Endothelial cell of umbilical vein (primary cell): ENCODE results near the gene ZMIZ1.

Experiments
- CTCF ChIP-seq, 2 donors: IDR thresholded peaks; 1 replicate in 1 of 2; 2 replicates in 1 of 2; pipeline ENCODE4 v1.5.1; 2011; ENCODE audit warnings: low read length in 2 of 2, mild to moderate bottlenecking in 2 of 2, moderate library complexity in 2 of 2, control low read depth in 1 of 2, inconsistent platforms in 1 of 2, low read depth in 1 of 2; ENCODE audit not compliant: insufficient read depth in 1 of 2; ENCODE audit errors: extremely low read depth in 1 of 2
- POLR2A ChIP-seq: IDR thresholded peaks from 2 replicates; pipeline ENCODE4 v1.6.1; 2012; ENCODE audit warnings: low read depth, mild to moderate bottlenecking, control low read depth, low read length

- TF ChIP-seq CTCF (IDR thresholded peaks at IDR 0.05; ENCODE audit: extremely low read depth in 1 of 2, insufficient read depth in 1 of 2, low read depth in 1 of 2, low read length in 2 of 2) (no peak), POLR2A (no peak)
Observed at GRCh38 chr10:79286318-79286951, 217.7 kb downstream of the ZMIZ1 start.
